Urinary bladder (tissue), 4 donors: ENCODE results near the gene LRFN2. TPM values are rescaled to one million over a fixed set of nuclear protein-coding genes. Genes with fewer than 3 reads are reported as not detected.

Experiments used
- DNase-seq: peaks from one replicate; pipeline ENCODE4 v3.0.0-alpha.2; 2015; ENCODE audit errors: extremely low spot score
- H3K27ac ChIP-seq: one replicate; pipeline ENCODE4 v1.5.1; 2013; ENCODE audit warnings: low read depth, mild to moderate bottlenecking, moderate library complexity
- H3K36me3 ChIP-seq: one replicate; pipeline ENCODE4 v1.6.1; 2013; ENCODE audit warnings: mild to moderate bottlenecking, moderate library complexity; ENCODE audit not compliant: insufficient read depth
- H3K4me1 ChIP-seq: one replicate; pipeline ENCODE4 v1.6.1; 2013; ENCODE audit warnings: mild to moderate bottlenecking, moderate library complexity; ENCODE audit not compliant: insufficient read depth
- H3K4me3 ChIP-seq: one replicate; pipeline ENCODE4 v1.5.1; 2013; ENCODE audit warnings: low read depth, low read length
- WGBS: extraction: QIAGEN DNeasy Blood & Tissue Kit; methylation state at CpG from one replicate; pipeline ENCODE4 v1.1.7; 2013; 5-methylcytosine and 5-hydroxymethylcytosine counted together
- polyA plus RNA-seq: library from polyadenylated mRNA; stranded (reverse); fragments of 200-250 nt; gene quantifications from one replicate; pipeline ENCODE4 v1.2.3, GENCODE V29; 2013
- total RNA-seq: library from RNA; depleted of rRNA; stranded (reverse); fragments of >200 nt; gene quantifications from one replicate; pipeline ENCODE4 v1.2.3, GENCODE V29; 2014
- donor health status: healthy with polysubstance abuse.
- donor health status: healthy.

LRFN2 gene
- total and polyA plus RNA-seq, 2 donors, result 0.04 to 0.11 TPM

- no peaks in the 10 kb centered on the region for H3K4me1 ChIP-seq
- 93% methylated on average over 1 of the region's 1 CpG for WGBS
- no peak overlapping the region for H3K27ac ChIP-seq
- no peak overlapping the region for H3K4me3 ChIP-seq
- H3K36me3 ChIP-seq, result no peaks in the 10 kb centered on the region
- DNase-seq, result no peak
These were observed 192.8 kb downstream of the LRFN2 start for GRCh38 chr6:40394381-40394780.

- Histone ChIP-seq H3K4me1 (no peaks in the 10 kb centered on the region), H3K36me3 (no peaks in the 10 kb centered on the region), H3K27ac (no peak overlapping the region), H3K4me3 (no peak overlapping the region)
- no peak for DNase-seq
- WGBS, result 51% methylated on average over 5 of the region's 5 CpGs
These were observed 193.5 kb downstream of the LRFN2 start for GRCh38 chr6:40393641-40394040.

- no peak overlapping the region for H3K27ac ChIP-seq
- WGBS, result 96% methylated on average over 16 of the region's 16 CpGs
- no peak overlapping the region for H3K4me3 ChIP-seq
- H3K4me1 ChIP-seq, result no peaks in the 10 kb centered on the region
- no peak for DNase-seq
- H3K36me3 ChIP-seq, result no peaks in the 10 kb centered on the region
These were observed 194.6 kb downstream of the LRFN2 start for GRCh38 chr6:40392589-40392988.

GRCh38 chr6:40391851-40392517 lies 195.2 kb downstream of the LRFN2 start:
- no peak overlapping the region for H3K27ac ChIP-seq
- WGBS, result 87% methylated on average over 40 of the region's 40 CpGs
- H3K4me1 ChIP-seq, result no peaks in the 10 kb centered on the region
- H3K36me3 ChIP-seq, result no peaks in the 10 kb centered on the region
- no peak overlapping the region for H3K4me3 ChIP-seq
- DNase-seq, result no peak

GRCh38 chr6:40391086-40391485 lies 196.1 kb downstream of the LRFN2 start:
- no peak overlapping the region for H3K27ac ChIP-seq
- WGBS, result 77% methylated on average over 3 of the region's 3 CpGs
- H3K36me3 ChIP-seq, result no peaks in the 10 kb centered on the region
- no peaks in the 10 kb centered on the region for H3K4me1 ChIP-seq
- DNase-seq, result no peak
- no peak overlapping the region for H3K4me3 ChIP-seq

GRCh38 chr6:40390144-40390800 lies 196.9 kb downstream of the LRFN2 start:
- H3K27ac ChIP-seq, result no peak overlapping the region
- no peak overlapping the region for H3K4me3 ChIP-seq
- no peaks in the 10 kb centered on the region for H3K4me1 ChIP-seq
- DNase-seq, result no peak
- H3K36me3 ChIP-seq, result no peaks in the 10 kb centered on the region
- 80% methylated on average over 4 of the region's 4 CpGs for WGBS

GRCh38 chr6:40389254-40389653 lies 197.9 kb downstream of the LRFN2 start:
- no peaks in the 10 kb centered on the region for H3K36me3 ChIP-seq
- no peak overlapping the region for H3K4me3 ChIP-seq
- no peaks in the 10 kb centered on the region for H3K4me1 ChIP-seq
- H3K27ac ChIP-seq, result no peak overlapping the region
- 91% methylated on average over 4 of the region's 4 CpGs for WGBS
- no peak for DNase-seq

- H3K4me3 ChIP-seq, result no peak overlapping the region
- no peak for DNase-seq
- H3K4me1 ChIP-seq, result no peaks in the 10 kb centered on the region
- H3K36me3 ChIP-seq, result no peaks in the 10 kb centered on the region
- 81% methylated on average over 5 of the region's 5 CpGs for WGBS
- no peak overlapping the region for H3K27ac ChIP-seq
These were observed 199.3 kb downstream of the LRFN2 start for GRCh38 chr6:40387871-40388264.

GRCh38 chr6:40387127-40387870 lies 199.9 kb downstream of the LRFN2 start:
- H3K27ac ChIP-seq, result no peak overlapping the region
- 76% methylated on average over 4 of the region's 4 CpGs for WGBS

GRCh38 chr6:40386200-40386599 lies 201.0 kb downstream of the LRFN2 start:
- 60% methylated on average over 3 of the region's 3 CpGs for whole genome bisulfite sequencing
- Histone ChIP-seq H3K27ac (no peak overlapping the region), H3K4me1 (no peaks in the 10 kb centered on the region), H3K4me3 (no peak overlapping the region), H3K36me3 (no peaks in the 10 kb centered on the region)
- no peak for DNase-seq

More at GRCh38 chr6:40387127-40387870, 199.9 kb downstream of the LRFN2 start:
- H3K4me3 ChIP-seq, result no peak overlapping the region
- H3K36me3 ChIP-seq, result no peaks in the 10 kb centered on the region
- DNase-seq, result no peak
- H3K4me1 ChIP-seq, result no peaks in the 10 kb centered on the region

- WGBS, result 87% methylated on average over 3 of the region's 3 CpGs
- Histone ChIP-seq H3K4me1 (no peaks in the 10 kb centered on the region), H3K27ac (no peak overlapping the region), H3K36me3 (no peaks in the 10 kb centered on the region), H3K4me3 (no peak overlapping the region)
- DNase-seq, result no peak
These were observed 203.6 kb downstream of the LRFN2 start for GRCh38 chr6:40383348-40384115.

- no peak overlapping the region for H3K4me3 ChIP-seq
- DNase-seq, result no peak
- H3K27ac ChIP-seq, result no peak overlapping the region
- WGBS, result 80% methylated on average over 4 of the region's 4 CpGs
- no peaks in the 10 kb centered on the region for H3K4me1 ChIP-seq
- no peaks in the 10 kb centered on the region for H3K36me3 ChIP-seq
These were observed 206.9 kb downstream of the LRFN2 start for GRCh38 chr6:40380271-40380670.

GRCh38 chr6:40379811-40380210 lies 207.4 kb downstream of the LRFN2 start:
- Histone ChIP-seq H3K27ac (no peak overlapping the region), H3K4me1 (no peaks in the 10 kb centered on the region), H3K36me3 (no peaks in the 10 kb centered on the region), H3K4me3 (no peak overlapping the region)
- no peak for DNase-seq
- 79% methylated on average over 1 of the region's 1 CpG for WGBS
